ENCODE data around the gene LMTK3.
A peak's percentile ranks its signal among the peaks of the same experiment; 100 is the strongest.

LMTK3 gene

GRCh38 chr19:48513289-48514122, 1.9 kb upstream of the LMTK3 start:
- H4K12ac ChIP-seq (ENCODE audit: low read depth, low read length), result peak overlapping the region; percentile 93
- peak overlapping the region; percentile 84 for H3K4me2 ChIP-seq (ENCODE audit: low read length)
- peak; percentile 59 to 66 for DNase-seq
- H4K91ac ChIP-seq (ENCODE audit: low read depth, low read length), result peak overlapping the region; percentile 66
- peak overlapping the region; percentile 67 for H3K18ac ChIP-seq (ENCODE audit: low read length)
- peak overlapping the region; percentile 94 for H2AFZ ChIP-seq (ENCODE audit: insufficient read depth, low read length, poor library complexity)
- no peaks in the 10 kb centered on the region for H3K36me3 ChIP-seq (ENCODE audit: control insufficient read depth in 1 of 2, insufficient read depth in 2 of 2, low read length in 2 of 2)
- peaks cover 3% of the 10 kb centered on the region for H3K79me2 ChIP-seq (ENCODE audit: control insufficient read depth, insufficient read depth, low read length, poor library complexity)
- no peak overlapping the region for H3K27ac ChIP-seq (ENCODE audit: low read depth, low read length)
- no CpG with 5 or more reads among the region's 54 CpGs for WGBS (ENCODE audit: extremely low coverage, insufficient coverage, insufficient read length)
- H4K8ac ChIP-seq (ENCODE audit: low read depth, low read length), result peak overlapping the region; percentile 95
- peaks cover 8% of the 10 kb centered on the region for H3K27me3 ChIP-seq (ENCODE audit: insufficient read depth, low read length)
- no peak overlapping the region for H2BK120ac ChIP-seq (ENCODE audit: insufficient read depth, low read length, poor library complexity)
- peak overlapping the region; percentile 77 for H2AK5ac ChIP-seq (ENCODE audit: low read length)
- no peak overlapping the region for H3K9ac ChIP-seq (ENCODE audit: low read length)
- peak overlapping the region; percentile 27 for H2BK12ac ChIP-seq (ENCODE audit: low read length)
- peaks cover 2 to 3% of the 10 kb centered on the region in 2 experiments for H3K4me1 ChIP-seq (ENCODE audit: control insufficient read depth in 1 of 2, insufficient read depth in 2 of 2, low read length in 2 of 2)
- H3K79me1 ChIP-seq (ENCODE audit: low read length), result peaks cover 4% of the 10 kb centered on the region
- H3K4ac ChIP-seq (ENCODE audit: low read depth, low read length), result peak overlapping the region; percentile 39
- peak overlapping the region; percentile 12 for H3K14ac ChIP-seq (ENCODE audit: low read length)
- peaks cover 11% of the 10 kb centered on the region for H3K9me3 ChIP-seq (ENCODE audit: insufficient read depth, low read depth, low read length)
- no peak overlapping the region for H2BK5ac ChIP-seq (ENCODE audit: low read depth, low read length, poor library complexity)
- no peak overlapping the region for H3K23ac ChIP-seq (ENCODE audit: low read length)
- peak overlapping the region; percentile 74 for H3K4me3 ChIP-seq (ENCODE audit: low read depth, low read length)

GRCh38 chr19:48512504-48513288, 1.1 kb upstream of the LMTK3 start:
- H2BK5ac ChIP-seq (ENCODE audit: low read depth, low read length, poor library complexity), result no peak overlapping the region
- no CpG with 5 or more reads among the region's 19 CpGs for WGBS (ENCODE audit: extremely low coverage, insufficient coverage, insufficient read length)
- H3K27me3 ChIP-seq (ENCODE audit: insufficient read depth, low read length), result peaks cover 8% of the 10 kb centered on the region
- no peak overlapping the region for H3K14ac ChIP-seq (ENCODE audit: low read length)
- peaks cover 11% of the 10 kb centered on the region for H3K9me3 ChIP-seq (ENCODE audit: insufficient read depth, low read depth, low read length)
- H3K4me1 ChIP-seq (ENCODE audit: control insufficient read depth in 1 of 2, insufficient read depth in 2 of 2, low read length in 2 of 2), result peaks cover 2 to 3% of the 10 kb centered on the region in 2 experiments
- H3K4me2 ChIP-seq (ENCODE audit: low read length), result no peak overlapping the region
- no peak overlapping the region for H3K27ac ChIP-seq (ENCODE audit: low read depth, low read length)
- DNase-seq, result peak in 1 of 2 donors; percentile 31
- H3K4me3 ChIP-seq (ENCODE audit: low read depth, low read length), result no peak overlapping the region
- no peak overlapping the region for H3K23ac ChIP-seq (ENCODE audit: low read length)
- H3K9ac ChIP-seq (ENCODE audit: low read length), result no peak overlapping the region
- no peak overlapping the region for H2AFZ ChIP-seq (ENCODE audit: insufficient read depth, low read length, poor library complexity)
- peaks cover 4% of the 10 kb centered on the region for H3K79me1 ChIP-seq (ENCODE audit: low read length)
- no peak overlapping the region for H3K18ac ChIP-seq (ENCODE audit: low read length)
- no peak overlapping the region for H2AK5ac ChIP-seq (ENCODE audit: low read length)
- H3K4ac ChIP-seq (ENCODE audit: low read depth, low read length), result no peak overlapping the region
- no peak overlapping the region for H4K12ac ChIP-seq (ENCODE audit: low read depth, low read length)
- no peak overlapping the region for H2BK120ac ChIP-seq (ENCODE audit: insufficient read depth, low read length, poor library complexity)
- H3K36me3 ChIP-seq (ENCODE audit: control insufficient read depth in 1 of 2, insufficient read depth in 2 of 2, low read length in 2 of 2), result no peaks in the 10 kb centered on the region
- peaks cover 3% of the 10 kb centered on the region for H3K79me2 ChIP-seq (ENCODE audit: control insufficient read depth, insufficient read depth, low read length, poor library complexity)
- no peak overlapping the region for H4K91ac ChIP-seq (ENCODE audit: low read depth, low read length)
- no peak overlapping the region for H4K8ac ChIP-seq (ENCODE audit: low read depth, low read length)
- H2BK12ac ChIP-seq (ENCODE audit: low read length), result no peak overlapping the region

- H3K9me3 ChIP-seq (ENCODE audit: insufficient read depth, low read depth, low read length), result peaks cover 12% of the 10 kb centered on the region
- peaks cover 4% of the 10 kb centered on the region for H3K79me1 ChIP-seq (ENCODE audit: low read length)
- H3K27me3 ChIP-seq (ENCODE audit: insufficient read depth, low read length), result peaks cover 8% of the 10 kb centered on the region
- no peak overlapping the region for H3K4me3 ChIP-seq (ENCODE audit: low read depth, low read length)
- no peak overlapping the region for H3K14ac ChIP-seq (ENCODE audit: low read length)
- H2AFZ ChIP-seq (ENCODE audit: insufficient read depth, low read length, poor library complexity), result no peak overlapping the region
- DNase-seq, result peak; percentile 75 to 80
- H2BK12ac ChIP-seq (ENCODE audit: low read length), result no peak overlapping the region
- no peak overlapping the region for H4K8ac ChIP-seq (ENCODE audit: low read depth, low read length)
- H3K27ac ChIP-seq (ENCODE audit: low read depth, low read length), result no peak overlapping the region
- H2AK5ac ChIP-seq (ENCODE audit: low read length), result no peak overlapping the region
- peaks cover 2 to 3% of the 10 kb centered on the region in 2 experiments for H3K4me1 ChIP-seq (ENCODE audit: control insufficient read depth in 1 of 2, insufficient read depth in 2 of 2, low read length in 2 of 2)
- H4K12ac ChIP-seq (ENCODE audit: low read depth, low read length), result no peak overlapping the region
- no peak overlapping the region for H2BK120ac ChIP-seq (ENCODE audit: insufficient read depth, low read length, poor library complexity)
- WGBS (ENCODE audit: extremely low coverage, insufficient coverage, insufficient read length), result no CpG with 5 or more reads among the region's 32 CpGs
- H3K9ac ChIP-seq (ENCODE audit: low read length), result no peak overlapping the region
- no peak overlapping the region for H3K18ac ChIP-seq (ENCODE audit: low read length)
- peaks cover 3% of the 10 kb centered on the region for H3K79me2 ChIP-seq (ENCODE audit: control insufficient read depth, insufficient read depth, low read length, poor library complexity)
- H3K23ac ChIP-seq (ENCODE audit: low read length), result no peak overlapping the region
- no peaks in the 10 kb centered on the region for H3K36me3 ChIP-seq (ENCODE audit: control insufficient read depth in 1 of 2, insufficient read depth in 2 of 2, low read length in 2 of 2)
- H2BK5ac ChIP-seq (ENCODE audit: low read depth, low read length, poor library complexity), result no peak overlapping the region
- H3K4me2 ChIP-seq (ENCODE audit: low read length), result peak overlapping the region; percentile 34
- no peak overlapping the region for H3K4ac ChIP-seq (ENCODE audit: low read depth, low read length)
- H4K91ac ChIP-seq (ENCODE audit: low read depth, low read length), result no peak overlapping the region
Observed at GRCh38 chr19:48511321-48511731, 309 bp downstream of the LMTK3 start.

- H2AFZ ChIP-seq (ENCODE audit: insufficient read depth, low read length, poor library complexity), result peak overlapping the region; percentile 71
- peaks cover 12% of the 10 kb centered on the region for H3K9me3 ChIP-seq (ENCODE audit: insufficient read depth, low read depth, low read length)
- H4K12ac ChIP-seq (ENCODE audit: low read depth, low read length), result no peak overlapping the region
- H3K36me3 ChIP-seq (ENCODE audit: control insufficient read depth in 1 of 2, insufficient read depth in 2 of 2, low read length in 2 of 2), result no peaks in the 10 kb centered on the region
- H4K8ac ChIP-seq (ENCODE audit: low read depth, low read length), result no peak overlapping the region
- no CpG with 5 or more reads among the region's 24 CpGs for WGBS (ENCODE audit: extremely low coverage, insufficient coverage, insufficient read length)
- peak overlapping the region; percentile 45 for H3K4me2 ChIP-seq (ENCODE audit: low read length)
- H3K27me3 ChIP-seq (ENCODE audit: insufficient read depth, low read length), result peaks cover 8% of the 10 kb centered on the region
- peaks cover 2 to 3% of the 10 kb centered on the region in 2 experiments for H3K4me1 ChIP-seq (ENCODE audit: control insufficient read depth in 1 of 2, insufficient read depth in 2 of 2, low read length in 2 of 2)
- no peak overlapping the region for H3K18ac ChIP-seq (ENCODE audit: low read length)
- H3K9ac ChIP-seq (ENCODE audit: low read length), result no peak overlapping the region
- no peak overlapping the region for H4K91ac ChIP-seq (ENCODE audit: low read depth, low read length)
- no peak overlapping the region for H3K27ac ChIP-seq (ENCODE audit: low read depth, low read length)
- H3K23ac ChIP-seq (ENCODE audit: low read length), result no peak overlapping the region
- no peak overlapping the region for H3K14ac ChIP-seq (ENCODE audit: low read length)
- H2BK12ac ChIP-seq (ENCODE audit: low read length), result no peak overlapping the region
- H2BK5ac ChIP-seq (ENCODE audit: low read depth, low read length, poor library complexity), result no peak overlapping the region
- H3K79me2 ChIP-seq (ENCODE audit: control insufficient read depth, insufficient read depth, low read length, poor library complexity), result peaks cover 3% of the 10 kb centered on the region
- no peak overlapping the region for H3K4ac ChIP-seq (ENCODE audit: low read depth, low read length)
- no peak overlapping the region for H2BK120ac ChIP-seq (ENCODE audit: insufficient read depth, low read length, poor library complexity)
- peaks cover 4% of the 10 kb centered on the region for H3K79me1 ChIP-seq (ENCODE audit: low read length)
- H3K4me3 ChIP-seq (ENCODE audit: low read depth, low read length), result no peak overlapping the region
- H2AK5ac ChIP-seq (ENCODE audit: low read length), result no peak overlapping the region
- peak; percentile 27 to 68 for DNase-seq
Observed at GRCh38 chr19:48510421-48511268, 990 bp downstream of the LMTK3 start.

Measured in trophoblast cell (in vitro differentiated cells and primary cell).